HG02610 (cell line): ENCODE data around the gene SLC25A22.

Experiments
- ATAC-seq: cut with Tn5 transposase; IDR thresholded peaks from one replicate; pipeline ENCODE4 v1.9.1; 2021; ENCODE audit warnings: mild to moderate bottlenecking, moderate library complexity; ENCODE audit not compliant: unreplicated experiment

Gene SLC25A22

DNA sequence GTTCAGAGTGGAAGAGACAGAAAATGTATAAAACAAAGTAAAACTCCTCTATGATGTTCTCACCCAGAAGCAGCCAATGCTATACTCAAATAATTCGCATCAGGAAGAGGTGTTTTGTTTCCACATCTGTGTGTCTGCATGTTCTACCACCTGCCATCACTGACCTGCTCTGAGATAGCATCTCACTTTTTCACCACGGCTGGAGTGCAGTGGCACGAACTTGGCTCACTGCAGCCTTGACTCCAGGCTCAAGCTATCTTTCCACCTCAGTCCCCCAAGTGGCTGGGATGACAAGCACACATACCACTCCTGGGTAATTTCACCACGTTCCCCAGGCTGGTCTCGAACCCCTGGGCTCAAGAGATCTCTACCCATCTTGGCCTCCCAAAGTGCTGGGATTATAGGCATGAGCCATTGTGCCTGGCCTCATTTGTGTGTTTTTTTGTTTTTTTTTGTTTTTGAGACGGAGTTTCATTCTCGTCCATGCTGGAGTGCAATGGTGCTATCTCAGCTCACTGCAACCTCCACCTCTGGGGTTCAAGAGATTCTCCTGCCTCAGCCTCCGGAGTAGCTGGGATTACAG is 36.5 kb downstream of the SLC25A22 start:
- ATAC-seq, result no peak

GRCh38 chr11:760236-760635 is 37.8 kb downstream of the SLC25A22 start:
- no peak for ATAC-seq

DNA sequence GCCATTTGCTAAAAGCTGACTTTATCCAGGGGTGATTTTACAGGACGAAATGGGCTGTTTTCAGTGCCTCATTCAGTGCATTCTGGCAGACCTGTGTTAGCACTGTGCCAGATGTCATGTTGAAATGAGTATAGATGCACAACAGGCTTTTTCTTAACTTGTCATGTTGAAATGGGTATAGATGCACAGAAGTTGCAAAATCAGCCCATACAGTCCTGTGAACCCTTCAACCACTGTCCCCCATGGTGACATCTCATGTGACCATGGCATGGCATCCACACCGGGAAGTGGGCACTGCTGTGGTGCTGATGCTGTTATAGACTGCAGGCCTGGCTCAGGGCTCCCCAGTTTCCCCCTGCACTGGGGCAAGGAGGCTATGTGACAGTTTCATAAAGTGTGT is 48.4 kb downstream of the SLC25A22 start:
- no peak for ATAC-seq

- ATAC-seq, result no peak
Observed at GRCh38 chr11:748007-748359, 50.1 kb downstream of the SLC25A22 start.

DNA sequence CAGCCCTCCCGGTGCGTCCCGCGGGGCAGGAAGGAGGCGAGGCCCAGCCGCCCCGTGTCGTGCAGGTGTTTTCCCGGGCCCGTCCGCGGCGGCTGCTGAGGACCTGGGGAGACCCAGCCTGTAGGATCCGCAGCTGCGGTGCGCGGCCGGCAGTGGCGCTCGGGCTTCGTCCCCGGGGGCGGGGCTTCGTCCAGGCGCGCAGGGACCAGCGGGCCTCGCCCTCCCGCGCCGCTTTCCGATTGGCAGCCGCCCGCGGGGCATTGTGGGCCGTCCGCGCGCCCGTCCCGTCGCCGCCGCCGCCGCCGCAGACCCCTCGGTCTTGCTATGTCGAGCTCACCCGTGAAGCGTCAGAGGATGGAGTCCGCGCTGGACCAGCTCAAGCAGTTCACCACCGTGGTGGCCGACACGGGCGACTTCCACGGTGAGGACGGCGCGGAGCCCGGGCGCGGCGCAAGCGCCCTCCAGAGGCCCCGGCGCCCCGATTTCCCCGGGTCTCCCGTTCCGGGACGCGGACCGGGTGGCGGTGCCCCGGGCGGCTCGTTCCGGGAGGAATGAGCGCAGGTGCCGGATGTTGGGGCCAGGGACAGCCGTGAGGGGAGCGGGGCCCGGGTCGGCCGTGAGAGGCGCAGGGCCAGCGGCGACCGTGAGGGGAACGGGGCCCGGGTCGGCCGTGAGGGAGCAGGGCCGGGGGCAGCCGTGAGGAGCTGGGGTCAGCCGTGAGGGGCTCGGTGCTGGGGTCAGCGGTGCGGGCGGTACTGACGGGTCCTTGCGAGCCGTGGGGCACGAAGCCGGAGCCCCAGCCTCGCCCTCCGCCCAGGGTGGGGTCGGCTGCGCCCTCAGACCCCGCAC is 50.7 kb downstream of the SLC25A22 start, which contains the start of gene TALDO1:
Gene TALDO1 (plus strand): TSS at position 307 of the 849 bp plus-strand sequence. CDS start 18 bp downstream, at position 325.
- ATAC-seq, result peak; percentile 88

DNA sequence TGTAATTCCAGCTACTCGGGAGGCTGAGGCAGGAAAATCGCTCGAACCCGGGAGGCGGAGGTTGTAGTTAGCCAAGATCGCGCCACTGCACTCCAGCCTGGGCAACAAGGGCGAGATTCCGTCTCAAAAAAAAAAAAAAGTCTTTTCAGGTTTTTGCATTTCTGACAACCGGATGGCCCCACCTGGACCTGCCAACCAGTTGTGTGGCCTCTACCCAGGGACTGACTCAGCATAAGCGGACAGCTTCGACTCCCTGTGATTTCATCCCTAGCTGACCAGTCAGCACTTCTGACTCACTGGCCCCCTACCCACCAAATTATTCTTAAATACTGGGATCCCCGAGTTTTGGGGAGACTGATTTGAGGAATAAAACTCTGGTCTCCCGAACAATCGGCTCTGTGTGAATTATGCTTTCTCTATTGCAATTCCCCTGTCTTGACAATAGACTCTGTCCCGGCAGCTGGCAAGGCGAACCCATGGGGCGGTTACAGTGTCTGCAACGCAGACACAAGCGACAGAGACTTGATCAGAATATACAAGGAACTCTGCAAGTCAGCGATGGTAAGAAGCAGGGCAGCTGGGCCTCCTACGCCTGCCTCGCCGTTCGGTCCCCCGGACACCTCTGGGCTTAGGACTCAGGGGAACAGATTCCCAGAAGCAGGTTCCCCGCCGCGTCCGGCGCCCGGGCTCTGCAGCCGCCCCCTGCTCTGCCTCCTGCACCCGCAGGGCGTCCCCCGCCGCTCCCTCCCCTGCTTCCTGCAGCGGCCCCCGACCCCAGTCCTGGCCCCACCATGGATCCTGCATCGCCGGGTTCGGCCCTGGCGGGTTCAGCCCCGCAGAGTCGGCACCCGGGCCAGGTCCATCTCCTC is 51.6 kb downstream of the SLC25A22 start:
- no peak for ATAC-seq

DNA sequence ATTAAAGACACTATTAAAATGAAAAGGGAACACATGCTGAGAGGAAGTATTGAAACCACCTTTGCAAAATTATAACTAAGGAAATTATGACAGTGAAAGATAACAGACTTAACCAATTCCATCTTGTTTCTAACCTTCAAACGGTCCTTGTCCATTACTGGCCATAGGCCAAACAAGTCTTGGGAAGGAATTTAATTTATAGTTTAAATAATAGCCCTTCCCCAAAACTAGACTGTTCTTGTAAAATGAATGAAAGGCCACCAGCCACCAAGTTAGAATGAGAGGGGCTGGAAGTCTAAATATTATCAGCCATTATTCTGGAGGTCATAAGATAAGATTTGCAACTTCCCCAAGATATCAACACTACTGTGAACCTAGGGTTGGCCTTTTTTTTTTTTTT is 52.7 kb downstream of the SLC25A22 start:
- no peak for ATAC-seq

GRCh38 chr11:742571-743201 is 55.4 kb downstream of the SLC25A22 start:
- no peak for ATAC-seq

DNA sequence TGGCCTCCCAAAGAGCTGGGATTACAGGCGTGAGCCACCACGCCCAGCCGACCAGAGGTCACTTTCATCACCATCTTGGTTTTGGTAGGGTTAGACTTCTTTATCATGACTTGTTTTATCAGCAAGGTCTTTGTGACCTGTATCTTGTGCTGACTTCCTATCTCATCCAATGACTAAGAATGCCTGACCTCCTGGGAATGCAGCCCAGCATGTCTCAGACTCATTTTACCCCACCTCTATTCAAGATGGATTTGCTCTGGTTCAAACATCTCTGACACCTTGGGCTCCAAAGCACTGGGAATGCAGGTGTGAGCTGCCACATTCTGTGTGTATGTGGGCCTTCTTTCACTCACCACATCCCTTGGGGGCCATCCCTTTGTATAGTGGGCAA is 55.9 kb downstream of the SLC25A22 start:
- no peak for ATAC-seq
